HepG2 (cell line): Measurements from ENCODE around the gene HOXA6. TPM values are rescaled to one million over a fixed set of nuclear protein-coding genes. Genes with fewer than 3 reads are reported as not detected.

Experiments
- ATAC-seq: fragments of 200-7000 bp; cut with Tn5 transposase; 3 replicates; pipeline ENCODE4 v1.9.1; 2020; ENCODE audit warnings: mild to moderate bottlenecking, moderate library complexity
- BruUV-seq: library from RNA; stranded (reverse); fragments of 400-500 nt; replicated peaks from 2 replicates; lab custom pipeline; 2021; lab: Mats Ljungman, UMichigan
- CTCF ChIA-PET: fragments of 300-600 bp; formaldehyde crosslinking; extraction: SDS; loops from one replicate; lab custom pipeline; 2021; ENCODE audit warnings: low total read pairs, inconsistent platforms, low intra/inter-chr PET ratio; lab: Yijun Ruan, JAX
- POLR2A ChIA-PET: fragments of 350-600 bp; sonication (Branson Sonifier 250); formaldehyde crosslinking; loops from one replicate; lab custom pipeline; 2020; ENCODE audit warnings: antibody characterized with exemption, inconsistent platforms; lab: Yijun Ruan, JAX
- DNase-seq: peaks from one replicate; pipeline ENCODE4 v3.0.0-alpha.2; 2015; ENCODE audit warnings: low spot score
- FAIRE-seq: peaks from 3 replicates; lab custom pipeline; 2011; peaks lifted over from hg19 to GRCh38; lab: Jason Lieb, UNC
- H2AFZ ChIP-seq: one replicate; pipeline ENCODE4 v1.6.1; 2011; ENCODE audit warnings: low read length, inconsistent platforms
- H3K27ac ChIP-seq: fragments of 300-600 bp; 3 replicates; pipeline ENCODE4 v1.8.0; 2011; ENCODE audit warnings: mixed run types, mild to moderate bottlenecking, mixed read lengths, low read length, inconsistent platforms; ENCODE audit not compliant: insufficient read depth; ENCODE audit errors: extremely low read length
- H3K27me3 ChIP-seq, 2 experiments: fragments of 200-600 bp in 1 of 2; 2 replicates in 1 of 2; 3 replicates in 1 of 2; pipeline versions ENCODE4 v1.6.0 to v1.8.0; 2011; ENCODE audit warnings: low read length in 2 of 2, mild to moderate bottlenecking in 2 of 2, moderate library complexity in 2 of 2, inconsistent platforms in 1 of 2; ENCODE audit not compliant: insufficient read depth in 2 of 2, control insufficient read depth in 1 of 2
- H3K36me3 ChIP-seq, 2 experiments: fragments of 200-600 bp in 1 of 2; replicated peaks in 1 of 2; 2 replicates in 1 of 2; 3 replicates in 1 of 2; pipeline versions ENCODE4 v1.5.1 to v1.8.0; 2011; ENCODE audit warnings: low read length in 2 of 2, inconsistent platforms in 1 of 2; ENCODE audit not compliant: insufficient read depth in 2 of 2, control insufficient read depth in 1 of 2
- H3K4me1 ChIP-seq: 2 replicates; pipeline ENCODE4 v1.5.1; 2012; ENCODE audit warnings: low read length, inconsistent platforms; ENCODE audit not compliant: insufficient read depth
- H3K4me2 ChIP-seq: 2 replicates; pipeline ENCODE4 v1.6.0; 2011; ENCODE audit warnings: low read depth, low read length, inconsistent platforms
- H3K4me3 ChIP-seq, 3 experiments: fragments of 200-600 bp in 1 of 3; sonication (generic), shearing (Covaris generic) in 1 of 3; replicated peaks in 1 of 3; 2 replicates each; pipeline ENCODE4 v1.5.1; 2011 to 2016; ENCODE audit warnings: low read length in 3 of 3, inconsistent platforms in 2 of 3, low read depth in 2 of 3, mild to moderate bottlenecking in 2 of 3, control low read depth in 1 of 3, mixed read lengths in 1 of 3; ENCODE audit not compliant: insufficient read depth in 1 of 3
- H3K79me2 ChIP-seq: one replicate; pipeline ENCODE4 v1.6.1; 2011; ENCODE audit warnings: low read length, inconsistent platforms; ENCODE audit not compliant: insufficient read depth
- H3K9ac ChIP-seq: 2 replicates; pipeline ENCODE4 v1.6.0; 2011; ENCODE audit warnings: mild to moderate bottlenecking, low read depth, low read length, inconsistent platforms; ENCODE audit not compliant: insufficient read depth
- H3K9me3 ChIP-seq: 2 replicates; pipeline ENCODE4 v1.5.1; 2012; ENCODE audit warnings: mild to moderate bottlenecking, low read length
- H4K20me1 ChIP-seq: 2 replicates; pipeline ENCODE4 v1.6.0; 2011; ENCODE audit warnings: inconsistent platforms, mild to moderate bottlenecking, low read length, moderate library complexity; ENCODE audit not compliant: insufficient read depth
- AGO2 ChIP-seq: fragments of 200-400 bp; formaldehyde crosslinking; optimal IDR thresholded peaks from 2 replicates; pipeline ENCODE3; 2017; ENCODE audit warnings: mild to moderate bottlenecking, low read depth, low read length, moderate library complexity
- HOXA3 ChIP-seq: sonication (generic); formaldehyde crosslinking; IDR thresholded peaks from 2 replicates; pipeline ENCODE4 v1.5.0; 2020; ENCODE audit warnings: missing genetic modification reagents
- PAF1 ChIP-seq: IDR thresholded peaks from 2 replicates; pipeline ENCODE4 v1.6.1; 2016; ENCODE audit warnings: missing genetic modification reagents, missing compliant biosample characterization
- RBFOX2 ChIP-seq: fragments of 200-400 bp; formaldehyde crosslinking; IDR thresholded peaks from 2 replicates; pipeline ENCODE4 v1.6.1; 2017; ENCODE audit warnings: low read depth, mild to moderate bottlenecking, low read length
- WGBS: methylation state at CpG from one replicate; pipeline ENCODE4 v1.1.6; 2017; ENCODE audit warnings: low lambda C conversion rate; 5-methylcytosine and 5-hydroxymethylcytosine counted together
- in situ Hi-C: cut with HindIII; loops from 2 replicates; pipeline ENCODE4 v1.10.0; 2017; ENCODE audit warnings: low pct_unique_long_range_greater_than_20kb; ENCODE audit not compliant: extremely low pct_ligation_motif_present
- intact Hi-C: fragments of 100-400 bp; cut with micrococcal nuclease; formaldehyde crosslinking; loops from one replicate; pipeline ENCODE4 v1.10.0; 2022; ENCODE audit not compliant: unreplicated experiment
- polyA plus RNA-seq, 8 experiments: library from polyadenylated mRNA; depleted of rRNA in 3 of 8; stranded (reverse) in 7 of 8; unstranded in 1 of 8; fragments of >200 nt; fragmentation: Illumina TruSeq in 4 of 8; extraction: Trizol in 4 of 8; gene quantifications; 2 replicates each; pipeline versions ENCODE4 v1.2.1 to v1.2.3, GENCODE V29; 2011 to 2016; ENCODE audit warnings: low read depth in 4 of 8, missing spikeins in 1 of 8, mixed read lengths in 1 of 8; ENCODE audit not compliant: insufficient read depth in 1 of 8
- total RNA-seq, 5 experiments: library from RNA; depleted of rRNA; stranded (reverse); fragments of >200 nt; fragmentation: Illumina TruSeq; extraction: Trizol; gene quantifications; 2 replicates each; pipeline ENCODE4 v1.2.3, GENCODE V29; 2016; ENCODE audit warnings: low read depth in 1 of 5
- TF ChIP-seq, protein P1 (sequence below): IDR thresholded peaks from 2 replicates; pipeline ENCODE4 v1.6.1; 2016; ENCODE audit warnings: control low read depth

Gene HOXA6
- total and polyA plus RNA-seq, 2 of the 13 experiments (the other 11 are each of a cell fraction or from before 2014, with no cell fraction given), result 1.3 to 1.5 TPM

DNA sequence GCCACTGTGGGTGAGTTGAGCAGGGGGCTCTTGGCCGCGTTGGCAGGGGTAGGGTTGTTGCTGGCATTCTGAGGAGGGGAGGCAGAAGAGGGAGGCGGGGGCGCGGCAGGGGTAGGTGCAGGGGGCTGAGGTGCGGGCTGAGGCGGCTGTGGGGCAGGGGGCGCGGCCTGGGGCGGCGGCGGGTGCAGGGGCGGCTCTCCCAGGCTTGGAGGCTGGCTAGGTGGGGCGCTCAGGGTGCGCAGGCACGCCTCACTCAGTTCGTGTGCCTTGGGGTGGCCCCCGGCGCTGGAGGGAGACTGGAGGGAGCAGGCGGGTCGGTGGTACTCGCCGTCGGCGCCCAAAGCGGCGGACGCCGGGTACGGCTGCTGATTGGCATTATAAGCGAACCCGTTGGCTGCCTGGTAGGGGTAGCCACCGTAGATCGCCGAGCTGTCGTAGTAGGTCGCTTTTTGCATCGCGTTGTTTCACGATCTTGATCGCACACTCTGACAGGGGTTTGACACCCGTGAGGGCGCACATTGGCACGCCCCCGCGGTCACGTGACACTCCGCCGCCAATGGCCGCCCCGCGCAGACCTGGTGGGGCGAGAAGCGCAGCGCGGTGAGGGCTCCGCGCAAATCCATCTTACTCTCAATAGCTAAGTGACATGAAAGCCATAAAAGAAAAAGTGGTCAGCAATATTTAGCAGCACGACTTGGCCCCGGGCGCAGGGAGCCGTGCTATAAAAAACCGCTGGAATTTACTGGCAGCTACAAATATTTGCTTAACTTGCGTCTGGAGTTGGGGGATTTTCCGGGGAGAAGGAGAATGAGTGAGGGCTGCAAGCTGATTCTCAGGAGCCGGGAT lies 37.2 kb downstream of the HOXA6 start:
- Histone ChIP-seq H3K36me3 (peaks cover 2 to 7% of the 10 kb centered on the region in 2 experiments; a peak in 2 of 5 replicates), H4K20me1 (peaks cover 5% of the 10 kb centered on the region; the same call in 1 of the 2 replicates), H3K27ac (no peak overlapping the region), H3K4me3 (no peak overlapping the region), H3K27me3 (no peaks in the 10 kb centered on the region), H3K4me2 (no peak overlapping the region), H3K4me1 (peaks cover 12% of the 10 kb centered on the region; the same call in 1 of the 2 replicates), H2AFZ (no peak overlapping the region), H3K9me3 (no peaks in the 10 kb centered on the region), H3K9ac (no peak overlapping the region), H3K79me2 (peaks cover 12% of the 10 kb centered on the region)
- TF ChIP-seq AGO2, result peak; percentile 81
- TF ChIP-seq RBFOX2, result 0 out of 2 replicates have a peak, but pooled peaks have one; percentile 40
- TF ChIP-seq HOXA3 (CRISPR knock-in tag), result 0 out of 2 replicates have a peak, but pooled peaks have one; percentile 11
- no peak for TF ChIP-seq PAF1 (CRISPR knock-in tag)
- TF ChIP-seq, protein P1, sequence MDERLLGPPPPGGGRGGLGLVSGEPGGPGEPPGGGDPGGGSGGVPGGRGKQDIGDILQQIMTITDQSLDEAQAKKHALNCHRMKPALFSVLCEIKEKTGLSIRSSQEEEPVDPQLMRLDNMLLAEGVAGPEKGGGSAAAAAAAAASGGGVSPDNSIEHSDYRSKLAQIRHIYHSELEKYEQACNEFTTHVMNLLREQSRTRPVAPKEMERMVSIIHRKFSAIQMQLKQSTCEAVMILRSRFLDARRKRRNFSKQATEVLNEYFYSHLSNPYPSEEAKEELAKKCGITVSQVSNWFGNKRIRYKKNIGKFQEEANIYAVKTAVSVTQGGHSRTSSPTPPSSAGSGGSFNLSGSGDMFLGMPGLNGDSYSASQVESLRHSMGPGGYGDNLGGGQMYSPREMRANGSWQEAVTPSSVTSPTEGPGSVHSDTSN, result no peak
- FAIRE-seq (no peak), DNase-seq (no peak), ATAC-seq (no peak)
- in situ Hi-C loops (no loop called here), intact Hi-C loops (no loop called here)
- no TSS peak for BruUV-seq
- POLR2A ChIA-PET, result interaction anchor here (0.7 to 3.8 kb wide), 2 partner anchors 11 to 20 kb away, joined by 3 to 55 read pairs; partner anchors contain the start of gene HOXA4
- WGBS, result 97% methylated on average over 66 of the region's 66 CpGs
- CTCF ChIA-PET, result no interaction called here
